Right renal pelvis (tissue), 4 donors: ENCODE measurements around the gene WDR18. TPM values are rescaled to one million over a fixed set of nuclear protein-coding genes. Genes with fewer than 3 reads are reported as not detected.
"Not testable (repeated sequence)": the region's sequence is repeated elsewhere in the genome, so short reads cannot be mapped to it uniquely, and the experiment has no call there.

Source experiments
- DNase-seq, 4 donors: peaks; one replicate each; pipeline ENCODE4 v3.0.0-alpha.2; 2013; ENCODE audit warnings: low read depth in 4 of 4, low spot score in 3 of 4, missing footprints in 1 of 4
- polyA plus RNA-seq, 4 donors: library from polyadenylated mRNA; unstranded; fragments of 120-200 nt; gene quantifications; one replicate each; pipeline ENCODE4 v1.2.1, GENCODE V29; 2013; ENCODE audit not compliant: insufficient read length in 4 of 4

The WDR18 gene
- polyA plus RNA-seq, 4 donors = 33.6 to 78.8 (median 37.7) TPM

DNA sequence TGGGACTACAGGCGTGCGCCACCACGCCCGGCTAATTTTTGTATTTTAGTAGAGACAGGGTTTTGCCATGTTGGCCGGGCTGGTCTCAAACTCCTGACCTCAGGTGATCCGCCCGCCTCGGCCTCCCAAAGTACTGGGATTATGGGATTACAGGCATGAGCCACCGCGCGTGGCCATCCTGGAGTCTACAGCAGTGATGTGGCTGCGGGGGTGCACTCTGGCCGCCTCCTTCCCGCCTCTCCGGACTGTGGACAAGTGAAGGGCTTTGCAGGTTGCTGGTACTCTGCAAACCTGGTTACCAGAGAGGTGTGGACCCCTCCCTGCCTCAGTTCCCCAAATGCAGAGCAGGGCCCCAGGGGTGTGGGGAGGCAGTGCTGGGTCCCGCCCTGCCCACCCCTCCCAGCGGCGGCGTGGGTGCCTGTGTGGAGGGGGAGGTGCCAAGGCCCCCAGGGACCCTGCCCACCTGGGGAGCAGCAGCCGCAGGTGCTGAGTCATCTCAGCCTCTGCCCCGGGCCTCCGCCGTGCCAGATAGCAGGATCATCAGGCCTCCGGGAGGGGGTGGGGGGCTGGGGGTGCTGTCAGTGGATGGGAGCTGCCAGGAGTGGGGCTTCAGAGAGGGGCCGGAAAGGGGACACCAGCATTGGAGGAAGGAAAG lies 35.2 kb upstream of the WDR18 start:
- DNase-seq = no peak

DNA sequence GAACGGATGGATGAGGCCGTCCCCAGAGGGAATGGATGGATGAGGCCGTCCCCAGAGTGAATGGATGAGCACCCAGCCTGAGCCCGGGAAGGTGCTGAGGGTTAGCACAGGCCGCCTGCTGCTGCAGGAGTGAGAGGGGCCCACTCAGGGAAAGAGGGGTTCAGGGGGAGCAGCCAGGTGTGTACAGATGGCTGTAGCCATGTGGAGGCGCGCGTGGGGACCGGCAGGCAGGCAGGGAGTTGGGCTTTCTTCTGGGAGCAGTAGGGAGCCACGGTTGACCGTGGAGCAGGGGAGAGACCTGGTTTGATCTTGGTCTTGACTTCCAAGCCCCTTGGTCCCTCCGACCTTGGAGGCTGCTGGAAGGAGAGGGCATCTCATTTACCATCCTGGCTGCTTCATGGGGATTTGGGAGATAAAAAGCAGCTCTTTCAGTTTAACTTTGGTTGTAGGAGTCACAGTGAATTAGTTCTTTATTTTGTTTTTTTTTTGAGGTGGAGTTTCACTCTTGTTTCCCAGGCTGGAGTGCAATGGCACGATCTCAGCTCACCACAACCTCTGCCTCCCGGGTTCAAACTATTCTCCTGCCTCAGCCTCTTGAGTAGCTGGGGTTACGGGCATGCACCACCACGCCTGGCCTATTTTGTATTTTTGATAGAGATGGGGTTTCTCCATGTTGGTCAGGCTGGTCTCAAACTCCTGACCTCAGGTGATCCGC lies 33.6 kb upstream of the WDR18 start:
- DNase-seq = no peak

DNA sequence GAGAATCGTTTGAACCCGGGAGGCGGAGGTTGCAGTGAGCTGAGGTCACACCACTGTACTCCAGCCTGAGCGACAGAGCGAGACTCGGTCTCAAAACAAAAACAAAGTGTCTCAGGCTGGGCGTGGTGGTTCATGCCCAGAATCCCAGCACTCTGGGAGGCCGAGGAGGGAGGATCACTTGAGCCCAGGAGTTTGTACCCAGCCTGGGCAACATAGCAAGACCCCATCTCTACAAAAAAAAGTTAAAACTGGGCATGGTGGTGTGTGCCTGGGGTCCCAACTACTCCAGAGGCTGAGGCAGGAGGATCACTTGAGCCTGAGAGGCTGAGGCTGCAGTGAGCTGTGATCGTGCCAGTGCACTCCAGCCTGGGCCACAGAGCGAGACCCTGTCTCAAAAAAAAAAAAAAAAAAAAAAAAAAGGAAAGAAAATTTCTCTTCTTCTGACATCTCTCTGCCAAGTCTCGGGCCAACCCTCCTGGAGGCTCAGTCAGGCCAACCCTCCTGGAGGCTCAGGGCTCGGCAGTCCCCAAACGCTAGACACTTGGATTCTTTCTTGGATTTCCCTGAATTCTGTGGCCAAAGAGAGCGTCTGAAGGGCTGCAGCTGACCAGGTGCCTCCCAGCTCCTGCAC lies 32.0 kb upstream of the WDR18 start:
- DNase-seq = no peak

DNA sequence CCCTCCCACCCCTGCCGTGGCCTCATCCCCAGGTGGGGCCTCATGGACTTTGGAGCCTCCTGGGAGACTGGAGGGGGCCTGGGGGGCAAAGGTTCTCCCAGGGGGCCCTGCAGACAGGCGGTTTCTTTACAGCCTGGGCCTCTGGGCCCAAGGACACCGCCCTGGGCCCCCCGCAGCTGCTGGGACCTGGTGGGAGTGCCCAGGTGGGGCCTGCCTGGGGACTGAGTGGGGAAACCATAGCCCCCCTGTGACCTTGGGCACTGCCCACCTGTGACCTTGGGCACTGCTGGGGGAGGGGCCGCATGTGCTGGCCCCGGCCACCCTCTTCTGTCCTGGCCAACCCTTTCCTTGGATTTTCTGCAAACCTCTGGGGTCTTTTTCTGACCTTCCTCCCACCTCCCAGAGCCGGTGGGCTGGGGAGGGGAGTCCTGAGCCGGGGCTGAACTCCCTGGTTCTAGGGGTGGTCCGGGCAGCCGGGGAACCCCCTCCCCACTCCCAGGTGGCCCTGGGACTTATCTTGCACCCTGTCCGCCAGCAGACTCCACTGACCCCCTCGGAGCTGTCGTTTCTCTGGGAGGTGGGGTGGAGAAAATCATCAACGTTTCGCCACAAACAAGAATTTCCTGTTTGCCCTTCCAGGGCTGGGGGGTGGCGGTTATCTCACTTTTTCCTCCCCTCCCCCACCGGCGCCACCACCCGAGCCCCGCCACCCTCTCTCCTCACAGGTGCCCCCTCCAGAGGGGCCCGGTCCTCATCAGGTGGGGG lies 31.3 kb upstream of the WDR18 start:
- DNase-seq = no peak

DNA sequence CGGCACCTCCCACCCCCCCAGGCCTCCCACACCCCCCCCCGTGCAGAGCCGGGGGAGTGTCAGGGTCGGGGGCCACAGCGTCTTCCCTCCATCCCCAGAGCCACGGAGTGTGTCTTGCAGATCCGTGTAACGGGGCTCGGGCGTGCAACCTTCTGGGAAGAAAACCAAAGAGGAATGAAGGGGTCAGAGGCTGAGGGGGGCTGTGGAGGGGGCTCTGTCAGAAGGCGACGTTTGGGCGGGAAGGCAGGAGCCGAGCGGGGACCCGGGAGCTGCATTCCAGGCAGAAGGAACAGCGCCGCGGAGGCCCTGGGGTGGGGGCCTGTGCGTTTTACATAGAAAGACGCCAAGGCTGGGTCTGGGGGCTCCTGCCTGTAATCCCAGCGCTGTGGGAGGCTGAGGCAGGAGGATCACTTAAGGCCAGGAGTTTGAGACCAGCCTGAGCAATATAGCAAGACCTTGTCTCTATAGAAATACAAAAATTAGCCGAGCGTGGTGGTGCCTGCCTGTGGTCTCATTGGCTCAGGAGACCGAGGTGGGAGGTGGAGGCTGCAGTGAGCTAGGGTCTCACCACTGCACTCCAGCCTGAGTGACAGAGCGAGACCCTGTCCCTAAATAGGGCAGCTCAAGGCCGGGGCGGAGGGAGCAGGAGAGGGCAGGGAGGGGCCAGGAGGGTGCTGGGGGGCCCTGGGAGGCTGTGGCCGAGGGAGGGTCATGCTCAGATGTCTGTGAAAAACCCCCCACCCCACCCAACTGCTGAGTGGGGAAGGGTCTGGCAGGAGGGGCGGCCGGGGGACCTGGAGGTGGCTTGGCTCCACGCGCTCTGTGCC lies 30.5 kb upstream of the WDR18 start:
- no peak for DNase-seq

DNA sequence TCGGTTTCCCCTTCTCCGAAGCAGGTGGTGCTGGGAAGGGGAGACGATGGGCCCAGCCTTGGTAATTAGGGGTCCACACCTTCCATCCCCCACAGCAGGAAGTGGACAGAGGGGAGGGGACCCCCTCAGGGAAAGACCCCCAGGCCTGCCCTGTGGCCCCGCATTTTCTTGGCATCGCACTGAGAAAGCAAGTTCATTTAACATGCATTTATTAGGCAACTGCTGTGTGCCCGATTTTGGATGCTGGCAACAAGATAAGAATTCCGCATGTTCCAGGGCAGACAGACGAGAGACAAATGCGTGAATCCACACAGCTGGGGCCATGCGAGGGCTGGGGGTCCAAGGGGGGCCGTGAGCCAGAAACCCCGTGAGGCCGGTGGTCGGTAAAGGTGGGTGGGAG lies 29.9 kb upstream of the WDR18 start:
- no peak for DNase-seq

DNA sequence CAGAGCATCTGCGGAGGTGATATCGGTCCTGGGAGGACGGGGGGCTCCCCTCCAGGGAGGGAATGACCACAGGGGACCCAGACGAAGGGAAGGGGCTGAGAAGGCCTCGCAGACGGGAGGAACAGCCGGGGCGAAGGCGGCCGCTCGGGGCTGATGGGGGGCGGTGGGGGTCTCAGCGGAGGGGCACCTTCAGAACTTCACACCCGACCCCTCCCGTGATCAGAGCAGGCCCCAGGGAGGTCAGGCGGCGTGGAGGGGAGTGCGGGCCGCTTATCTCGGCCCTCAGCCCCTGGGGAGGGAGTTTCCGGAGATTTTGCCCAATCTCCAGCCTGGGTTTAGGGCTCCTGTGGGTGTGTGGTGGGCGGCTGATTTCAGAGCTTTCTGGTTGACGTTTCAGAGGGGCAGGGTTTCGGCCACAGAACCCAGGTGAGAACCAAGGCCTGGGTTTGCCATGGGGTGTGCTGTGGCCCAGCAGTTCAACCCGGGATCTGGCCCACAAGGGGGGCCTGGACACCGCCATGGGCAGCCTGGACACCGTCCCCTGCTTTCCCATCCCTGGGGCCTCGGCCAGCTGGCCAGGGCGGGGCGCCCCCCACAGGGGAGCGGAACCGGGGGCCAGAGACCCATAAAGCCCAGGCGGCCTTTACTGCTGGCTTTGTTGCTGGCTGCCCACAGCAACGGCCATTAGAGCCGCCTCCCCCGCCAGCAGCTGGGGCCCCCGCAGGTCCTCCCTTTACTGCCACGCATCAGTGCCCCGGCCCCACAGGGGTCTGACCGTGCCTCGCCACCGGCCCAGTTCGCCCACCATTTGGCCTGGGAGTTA lies 29.3 kb upstream of the WDR18 start:
- DNase-seq = no peak

DNA sequence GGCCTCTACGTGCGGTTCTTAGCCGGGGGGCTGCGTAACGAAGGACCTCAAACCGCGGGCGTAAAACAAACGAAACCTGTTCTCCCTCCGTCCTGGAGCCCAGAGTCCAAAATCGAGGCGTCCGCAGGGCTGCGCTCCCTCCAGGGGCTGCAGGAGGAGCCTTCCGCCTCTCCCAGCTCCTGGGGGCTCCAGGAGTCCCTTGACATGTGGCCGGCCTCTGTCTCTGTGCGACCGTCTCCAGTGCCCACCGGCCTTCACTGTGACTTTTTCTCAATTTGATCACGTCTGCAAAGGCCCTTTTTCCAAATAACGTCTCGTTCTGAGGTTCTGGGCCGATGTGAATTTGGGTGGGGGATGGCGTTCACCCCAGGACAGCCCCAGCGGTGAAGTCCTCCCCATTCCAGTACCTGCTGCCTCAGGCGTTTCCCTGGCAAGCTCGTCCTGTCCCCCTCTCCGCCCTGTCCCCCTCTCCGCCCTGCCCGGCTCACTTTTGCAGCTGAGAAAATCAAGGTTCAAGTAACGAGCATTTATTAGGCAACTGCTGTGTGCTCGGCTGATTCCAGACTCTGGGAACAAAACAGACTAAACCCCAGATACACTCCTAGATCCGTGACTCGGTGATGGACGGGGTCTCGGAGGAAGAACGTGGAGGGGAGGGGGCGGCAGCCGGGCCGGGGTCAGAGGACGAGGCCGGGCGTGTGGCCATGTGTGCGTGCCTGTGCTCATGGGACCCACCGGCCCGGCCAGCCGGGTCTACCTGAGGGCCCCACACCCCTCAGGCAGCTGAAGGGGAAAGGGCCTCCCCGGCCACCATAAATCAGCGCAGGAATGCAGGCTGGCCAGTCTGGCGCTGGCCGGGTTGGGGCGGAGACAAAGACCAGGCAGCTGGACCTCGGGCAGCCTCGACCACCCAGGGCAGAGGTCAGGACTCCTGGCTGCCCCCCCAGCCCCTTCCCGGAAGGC lies 28.1 kb upstream of the WDR18 start:
- DNase-seq = no peak

DNA sequence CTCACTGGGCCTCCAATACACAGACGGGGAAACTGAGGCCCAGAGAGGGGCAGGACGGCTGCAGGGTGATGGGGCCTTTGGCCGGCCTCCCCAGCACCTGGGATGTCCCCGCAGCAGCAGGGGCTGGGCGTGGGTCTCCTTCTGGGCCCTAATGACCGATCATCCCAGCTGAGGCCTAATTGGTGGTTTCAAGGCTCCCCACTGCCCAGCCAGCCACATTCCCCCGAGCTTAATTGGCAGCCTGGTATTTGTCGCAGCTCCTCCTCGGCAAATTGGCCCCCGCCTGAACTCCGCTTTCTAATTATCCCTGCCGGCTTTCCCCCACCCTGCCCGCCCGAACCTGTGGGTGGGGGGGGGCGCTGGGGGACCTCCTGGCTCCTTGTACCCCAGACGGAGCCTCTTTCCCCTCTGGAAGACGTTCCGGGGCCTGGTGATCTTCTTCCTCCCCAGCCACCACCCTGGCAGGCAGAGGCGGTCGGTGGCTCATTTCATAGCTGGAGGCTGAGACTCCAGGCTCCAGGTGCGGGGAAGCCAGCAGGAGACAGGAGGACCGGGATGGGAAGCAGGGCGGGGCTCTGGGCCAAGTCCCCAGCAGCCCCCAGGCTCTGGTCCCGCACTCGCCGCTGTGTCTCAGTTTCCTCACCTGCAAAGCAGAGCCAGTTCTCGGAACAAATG lies 27.2 kb upstream of the WDR18 start:
- no peak for DNase-seq

DNA sequence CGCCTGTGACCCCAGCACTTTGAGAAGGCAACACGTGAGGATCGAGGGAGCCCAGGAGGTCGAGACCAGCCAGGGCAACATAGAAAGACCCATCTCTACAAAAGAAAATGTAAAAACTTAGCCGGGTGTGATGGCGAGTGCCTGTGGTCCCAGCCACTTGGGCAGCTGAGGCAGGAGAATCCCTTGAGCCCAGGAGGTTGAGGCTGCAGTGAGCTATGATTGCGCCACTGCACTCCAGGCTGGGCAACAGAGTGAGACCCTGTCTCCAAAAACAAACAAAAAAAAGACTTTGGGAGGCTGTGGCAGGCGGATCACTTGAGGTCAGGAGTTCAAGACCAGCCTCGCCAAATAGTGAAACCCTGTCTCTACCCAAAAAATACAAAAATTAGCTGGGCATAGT lies 26.6 kb upstream of the WDR18 start:
- not testable (repeated sequence) for DNase-seq

DNA sequence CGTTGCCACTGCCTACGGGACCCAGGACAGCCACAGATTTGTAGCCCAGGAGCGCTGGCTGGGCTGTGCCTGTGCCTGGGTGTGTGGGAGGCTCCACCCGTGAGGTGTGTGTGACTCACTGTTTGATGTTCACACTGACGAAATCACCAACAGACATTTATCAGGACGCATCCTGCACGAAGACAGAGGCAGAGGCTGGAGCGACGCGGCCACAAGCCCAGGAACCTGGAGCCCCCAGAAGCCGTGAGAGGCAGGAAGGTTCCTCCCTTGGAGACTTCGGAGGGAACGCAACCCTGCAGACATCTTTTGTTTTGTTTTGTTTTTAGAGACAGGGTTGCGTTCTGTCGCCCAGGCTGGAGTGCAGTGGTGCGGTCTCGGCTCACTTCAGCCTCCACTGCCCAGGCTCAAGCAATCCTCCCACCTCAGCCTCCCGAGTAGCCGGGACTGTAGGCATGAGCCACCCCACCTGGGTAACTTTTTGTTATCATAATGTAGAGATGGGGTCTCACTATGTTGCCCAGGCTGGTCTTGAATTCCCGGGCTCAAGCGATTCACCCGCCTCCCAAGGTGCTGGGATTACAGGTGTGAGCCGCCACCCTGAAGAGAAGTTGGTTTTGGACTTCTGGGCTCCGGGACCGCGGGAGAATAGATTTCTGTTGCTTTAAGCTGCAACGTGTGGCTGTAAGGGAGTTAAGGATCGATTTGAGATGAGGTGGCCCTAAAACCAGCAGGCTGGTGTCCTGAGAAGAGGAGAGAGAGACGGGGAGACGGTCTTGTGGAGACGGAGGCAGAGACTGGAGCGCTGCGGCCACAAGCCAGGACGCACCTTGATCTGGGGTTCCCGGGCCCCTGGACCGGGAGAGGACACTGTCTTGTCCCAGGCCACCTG lies 24.9 kb upstream of the WDR18 start:
- no peak for DNase-seq

DNA sequence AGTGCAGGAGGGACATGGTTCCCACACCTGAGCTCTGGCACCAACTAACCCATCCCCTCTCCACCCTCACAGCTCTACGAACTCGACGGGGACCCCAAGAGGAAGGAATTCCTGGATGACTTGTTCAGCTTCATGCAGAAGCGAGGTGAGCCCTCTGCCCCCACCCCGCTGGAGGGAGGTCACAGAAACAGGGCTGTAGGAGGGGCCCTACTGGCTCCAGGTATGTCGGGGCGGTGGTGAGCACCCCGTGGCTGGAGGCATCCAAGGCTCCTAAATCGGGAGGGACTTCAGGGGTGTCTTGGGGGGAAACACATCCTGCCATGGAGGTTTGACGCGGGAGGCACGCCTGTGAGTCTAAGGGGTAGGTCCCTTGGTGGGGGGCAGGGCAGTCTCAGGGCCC lies 24.1 kb upstream of the WDR18 start:
- DNase-seq = no peak

DNA sequence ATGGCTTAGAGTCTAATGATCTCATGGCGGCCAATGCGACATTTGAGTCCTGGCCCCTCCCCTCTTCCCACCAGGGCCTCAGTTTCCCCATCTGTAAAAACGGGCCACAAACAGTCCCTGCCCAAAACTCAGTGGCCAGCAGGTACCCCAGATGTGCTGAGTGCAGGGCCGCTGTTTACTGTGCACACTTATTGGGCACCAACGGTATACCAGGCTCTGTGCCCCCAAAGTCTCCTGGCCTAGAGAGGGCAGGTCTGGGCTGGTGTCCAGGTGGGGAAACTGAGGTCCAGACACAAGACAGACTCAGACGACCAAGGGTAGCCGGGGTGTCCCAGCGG lies 23.6 kb upstream of the WDR18 start:
- DNase-seq = no peak

DNA sequence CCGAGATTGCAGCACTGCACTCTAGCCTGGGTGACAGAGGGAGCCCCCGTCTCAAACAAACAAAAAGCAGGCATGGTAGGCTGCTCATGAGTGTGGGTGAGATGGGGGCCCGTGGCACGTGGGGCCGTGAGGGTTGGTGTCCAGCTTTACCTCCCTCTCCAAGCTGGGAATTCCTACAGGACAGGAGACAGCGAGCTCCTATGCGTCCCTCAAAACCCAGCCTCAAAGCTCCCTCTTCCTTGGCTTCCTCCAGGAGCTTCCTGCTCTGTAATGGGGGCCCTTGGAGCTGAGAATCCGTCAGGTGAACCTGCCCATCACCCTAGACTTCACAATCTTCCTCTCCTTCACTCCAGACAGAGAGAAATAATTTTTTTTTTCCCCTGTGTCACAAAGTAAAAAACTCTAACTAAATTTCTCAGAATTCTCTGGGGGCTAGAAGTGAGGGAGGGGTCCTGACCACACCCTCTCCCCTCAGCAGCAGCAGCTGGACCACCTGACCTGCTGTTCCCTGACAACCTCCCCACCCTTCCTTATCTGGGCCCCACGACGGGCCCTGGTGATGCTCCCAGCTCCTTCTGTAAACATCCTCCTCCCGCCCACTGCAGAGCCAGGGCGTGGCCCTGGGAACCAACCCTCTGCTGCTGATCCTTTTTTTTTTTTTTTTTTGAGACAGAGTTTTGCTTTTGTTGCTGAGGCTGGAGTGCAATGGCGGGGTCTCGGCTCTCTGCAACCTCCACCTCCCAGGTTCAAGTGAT lies 22.1 kb upstream of the WDR18 start:
- DNase-seq = no peak

DNA sequence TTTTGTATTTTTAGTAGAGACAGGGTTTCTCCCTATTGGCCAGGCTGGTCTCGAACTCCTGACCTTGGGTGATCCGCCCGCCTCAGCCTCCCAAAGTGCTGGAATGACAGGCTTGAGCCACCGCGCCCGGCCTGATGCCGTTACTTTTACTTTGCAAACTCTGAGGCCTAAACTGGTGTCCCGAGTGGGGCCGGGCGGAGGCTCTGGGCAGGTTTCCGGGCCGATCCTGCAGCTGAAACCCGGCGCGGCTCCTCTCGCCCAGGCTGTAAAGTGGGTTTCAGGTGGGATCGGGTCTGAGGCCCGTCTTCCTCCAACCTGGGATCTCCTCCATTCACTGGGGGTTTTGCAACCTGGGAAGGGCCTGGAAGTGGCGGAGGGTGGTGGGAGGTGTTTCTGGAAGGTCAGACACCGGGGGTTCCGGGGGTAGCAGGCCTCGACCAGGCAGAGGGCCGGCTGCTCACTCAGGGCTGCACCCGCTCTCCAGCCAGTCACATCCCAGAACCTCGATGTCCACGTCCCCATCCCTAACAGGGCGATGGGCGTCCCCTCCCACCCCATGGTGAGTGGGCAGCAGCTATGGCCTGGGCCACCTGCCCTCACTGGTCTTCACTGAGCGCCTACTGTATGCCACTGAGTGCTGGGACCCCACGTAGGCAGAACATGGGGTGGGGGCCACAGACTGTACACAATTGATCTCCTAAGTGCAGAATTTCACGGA lies 21.3 kb upstream of the WDR18 start:
- no peak for DNase-seq

DNA sequence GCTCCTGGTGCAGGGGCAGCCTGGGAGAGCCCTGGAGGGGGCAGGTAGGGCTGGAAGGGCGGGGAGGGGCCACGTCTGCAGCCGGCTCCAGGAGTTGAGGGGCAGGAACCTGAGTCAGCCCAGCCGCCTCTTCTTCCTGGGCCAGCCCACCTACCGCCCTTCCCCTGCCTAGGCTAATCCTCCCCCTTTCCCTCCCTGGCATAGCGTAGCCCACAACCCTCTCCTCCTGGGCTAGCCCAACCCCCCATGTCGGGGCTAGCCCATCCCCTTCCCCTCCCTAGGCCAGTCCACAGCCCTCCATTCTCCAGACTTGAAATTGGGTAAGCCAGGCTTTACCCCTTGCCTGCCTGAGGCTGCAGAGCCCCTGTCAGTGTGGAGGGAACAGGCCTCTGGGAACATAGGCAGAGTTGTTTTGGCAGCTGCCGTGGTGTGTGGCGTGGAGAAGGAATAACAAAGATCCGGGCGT lies 20.6 kb upstream of the WDR18 start:
- DNase-seq = no peak
